AG04450 (cell line): ENCODE measurements around the gene VPS8. TPM values are rescaled to one million over a fixed set of nuclear protein-coding genes. Genes with fewer than 3 reads are reported as not detected.

Experiments used
- CTCF ChIA-PET: fragments of 300-600, 350-600 bp; formaldehyde crosslinking; extraction: SDS; loops from one replicate; lab custom pipeline; 2022; ENCODE audit warnings: antibody characterized with exemption, inconsistent platforms; lab: Charles Lee
- POLR2A ChIA-PET: fragments of 350-600 bp; formaldehyde crosslinking; extraction: SDS; loops from one replicate; lab custom pipeline; 2021; ENCODE audit warnings: antibody characterized with exemption, inconsistent platforms; lab: Yijun Ruan, JAX
- DNase-seq: peaks from one replicate; pipeline ENCODE4 v3.0.0-alpha.2; 2011; ENCODE audit warnings: low read depth, low spot score
- H3K27ac ChIP-seq: one replicate; pipeline ENCODE4 v1.5.1; 2012; ENCODE audit warnings: low read depth, low read length, control low read depth
- H3K27me3 ChIP-seq: one replicate; pipeline ENCODE4 v1.6.0; 2012; ENCODE audit warnings: low read length; ENCODE audit not compliant: control insufficient read depth, insufficient read depth
- H3K4me3 ChIP-seq: 2 replicates; pipeline ENCODE4 v1.5.1; 2011; ENCODE audit warnings: mild to moderate bottlenecking, low read depth, low read length, control low read depth
- H3K9me3 ChIP-seq: 2 replicates; pipeline ENCODE4 v1.5.1; 2012; ENCODE audit warnings: low read length; ENCODE audit not compliant: control insufficient read depth, insufficient read depth
- CTCF ChIP-seq: IDR thresholded peaks from 2 replicates; pipeline ENCODE4 v1.5.1; 2011; ENCODE audit warnings: low read depth, low read length, control low read depth, inconsistent platforms
- polyA plus RNA-seq: library from polyadenylated mRNA; depleted of rRNA; stranded (reverse); fragments of >200 nt; gene quantifications from 2 replicates; pipeline ENCODE4 v1.2.3, GENCODE V29; 2011

The VPS8 gene
- polyA plus RNA-seq, 1 experiment: 40.6 TPM

GRCh38 chr3:184783319-184783718 lies 28.6 kb upstream of the VPS8 start:
- CTCF ChIA-PET: no interaction called here
- Histone ChIP-seq H3K27me3 (no peaks in the 10 kb centered on the region), H3K4me3 (no peak overlapping the region), H3K9me3 (no peaks in the 10 kb centered on the region), H3K27ac (no peak overlapping the region)
- DNase-seq: no peak
- POLR2A ChIA-PET: no interaction called here
- TF ChIP-seq CTCF: no peak

GRCh38 chr3:184784731-184785500 lies 27.1 kb upstream of the VPS8 start:
- ChIA-PET POLR2A (interaction anchor here (1.0 kb wide), 1 partner anchor 224 kb away, joined by 4 read pairs; the partner anchor contains the start of gene EPHB3), CTCF (interaction anchor here (0.6 to 3.4 kb wide), 6 partner anchors 12 to 413 kb away, joined by 3 to 31 read pairs (median 3); partner anchors contain the start of gene VPS8)
- Histone ChIP-seq H3K27me3 (no peaks in the 10 kb centered on the region), H3K9me3 (no peaks in the 10 kb centered on the region), H3K27ac (no peak overlapping the region), H3K4me3 (no peak overlapping the region)
- DNase-seq: no peak
- TF ChIP-seq CTCF: no peak

GRCh38 chr3:184785890-184786279 lies 26.1 kb upstream of the VPS8 start:
- ChIA-PET CTCF (interaction anchor here (0.6 to 3.4 kb wide), 6 partner anchors 8 to 414 kb away, joined by 3 to 31 read pairs (median 8); partner anchors contain the start of gene VPS8), POLR2A (interaction anchor here (1.0 to 1.1 kb wide), 2 partner anchors 13 to 225 kb away, joined by 4 to 7 read pairs; partner anchors contain the start of gene EPHB3)
- H3K4me3 ChIP-seq: peak overlapping the region; percentile 27; the same call in 1 of the 2 replicates
- no peak for TF ChIP-seq CTCF
- H3K9me3 ChIP-seq: no peaks in the 10 kb centered on the region
- peak overlapping the region; percentile 93 for H3K27ac ChIP-seq
- DNase-seq: no peak
- H3K27me3 ChIP-seq: no peaks in the 10 kb centered on the region

GRCh38 chr3:184786280-184786941 lies 25.6 kb upstream of the VPS8 start:
- CTCF ChIA-PET: interaction anchor here (0.9 to 3.4 kb wide), 6 partner anchors 8 to 415 kb away, joined by 3 to 31 read pairs (median 8); partner anchors contain the start of gene VPS8
- no peak for TF ChIP-seq CTCF
- H3K4me3 ChIP-seq: peak overlapping the region; percentile 27
- H3K27ac ChIP-seq: peak overlapping the region; percentile 93
- DNase-seq: peak; percentile 74
- no peaks in the 10 kb centered on the region for H3K27me3 ChIP-seq
- no peaks in the 10 kb centered on the region for H3K9me3 ChIP-seq
- POLR2A ChIA-PET: interaction anchor here (0.6 to 1.1 kb wide), 4 partner anchors 13 to 225 kb away, joined by 3 to 7 read pairs (median 4); partner anchors contain the start of gene EPHB3
